ENCODE data around the gene DOK5.

The DOK5 gene

DNA sequence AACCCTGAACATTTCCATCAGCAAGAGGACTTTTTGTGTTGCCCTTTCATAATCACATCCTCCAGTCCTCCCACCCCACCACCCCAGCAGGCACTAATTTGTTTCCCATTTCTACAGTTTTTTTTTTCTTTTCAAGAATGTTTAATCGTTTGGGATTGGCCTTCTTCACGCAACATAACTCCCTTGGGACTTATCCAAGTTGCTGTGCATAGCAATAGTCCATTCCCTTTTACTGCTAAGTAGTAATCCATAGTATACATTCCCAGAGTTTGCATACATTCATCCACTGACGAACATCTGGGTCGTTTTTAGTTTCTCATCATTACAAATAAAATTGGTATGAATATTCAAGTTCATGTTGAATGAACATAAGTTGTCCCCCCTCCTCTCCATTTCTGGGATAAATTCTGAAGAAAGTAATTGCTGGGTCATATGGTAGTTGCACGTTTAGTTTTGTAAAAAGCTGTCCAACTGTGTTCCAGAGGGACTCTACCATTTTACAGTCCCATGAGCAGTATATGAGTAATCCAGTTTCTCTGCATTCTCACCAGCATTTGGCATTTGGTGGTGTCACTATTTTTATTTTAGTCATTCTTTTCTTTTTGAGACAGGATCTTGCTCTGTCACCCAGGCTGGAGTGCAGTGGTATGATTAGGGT lies 90.8 kb downstream of the DOK5 start:
- no peak overlapping the region for H3K4me3 ChIP-seq (ENCODE audit: low read length)
- DNase-seq (ENCODE audit: low read depth), result no peak
- TF ChIP-seq, protein P1, sequence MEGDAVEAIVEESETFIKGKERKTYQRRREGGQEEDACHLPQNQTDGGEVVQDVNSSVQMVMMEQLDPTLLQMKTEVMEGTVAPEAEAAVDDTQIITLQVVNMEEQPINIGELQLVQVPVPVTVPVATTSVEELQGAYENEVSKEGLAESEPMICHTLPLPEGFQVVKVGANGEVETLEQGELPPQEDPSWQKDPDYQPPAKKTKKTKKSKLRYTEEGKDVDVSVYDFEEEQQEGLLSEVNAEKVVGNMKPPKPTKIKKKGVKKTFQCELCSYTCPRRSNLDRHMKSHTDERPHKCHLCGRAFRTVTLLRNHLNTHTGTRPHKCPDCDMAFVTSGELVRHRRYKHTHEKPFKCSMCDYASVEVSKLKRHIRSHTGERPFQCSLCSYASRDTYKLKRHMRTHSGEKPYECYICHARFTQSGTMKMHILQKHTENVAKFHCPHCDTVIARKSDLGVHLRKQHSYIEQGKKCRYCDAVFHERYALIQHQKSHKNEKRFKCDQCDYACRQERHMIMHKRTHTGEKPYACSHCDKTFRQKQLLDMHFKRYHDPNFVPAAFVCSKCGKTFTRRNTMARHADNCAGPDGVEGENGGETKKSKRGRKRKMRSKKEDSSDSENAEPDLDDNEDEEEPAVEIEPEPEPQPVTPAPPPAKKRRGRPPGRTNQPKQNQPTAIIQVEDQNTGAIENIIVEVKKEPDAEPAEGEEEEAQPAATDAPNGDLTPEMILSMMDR (IDR thresholded peaks at IDR 0.05; ENCODE audit: insufficient read depth, low read depth, low read length, missing control alignments), result no peak

DNA sequence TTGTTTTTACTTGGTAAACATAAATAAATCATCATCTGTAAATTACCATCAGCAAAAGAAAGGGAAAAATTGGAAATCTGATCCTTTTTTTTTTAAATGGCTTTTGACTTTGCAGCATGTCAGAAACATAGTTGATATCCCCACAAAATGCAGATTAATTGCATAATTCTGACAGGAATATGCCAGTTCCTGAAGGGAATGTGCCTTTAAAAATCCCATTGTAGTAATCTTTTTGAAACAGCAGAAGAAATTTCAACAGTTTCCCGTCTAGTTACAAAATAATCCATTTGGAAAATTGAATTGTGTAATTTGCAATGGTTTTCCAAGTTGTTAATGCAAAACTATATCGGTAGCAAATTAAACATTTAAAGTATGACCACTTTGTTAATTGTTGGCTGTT lies 95.2 kb downstream of the DOK5 start:
- H3K4me3 ChIP-seq (ENCODE audit: low read length), result no peak overlapping the region
- TF ChIP-seq, protein P1 (IDR thresholded peaks at IDR 0.05; ENCODE audit: insufficient read depth, low read depth, low read length, missing control alignments), result no peak
- DNase-seq (ENCODE audit: low read depth), result no peak

GRCh38 chr20:54572665-54573435 lies 97.5 kb downstream of the DOK5 start:
- no peak overlapping the region for H3K4me3 ChIP-seq (ENCODE audit: low read length)
- TF ChIP-seq, protein P1 (IDR thresholded peaks at IDR 0.05; ENCODE audit: insufficient read depth, low read depth, low read length, missing control alignments), result no peak
- DNase-seq (ENCODE audit: low read depth), result no peak

- no peak overlapping the region for H3K4me3 ChIP-seq (ENCODE audit: low read length)
- no peak for DNase-seq (ENCODE audit: low read depth)
- TF ChIP-seq, protein P1 (IDR thresholded peaks at IDR 0.05; ENCODE audit: insufficient read depth, low read depth, low read length, missing control alignments), result no peak
These were observed 98.4 kb downstream of the DOK5 start for GRCh38 chr20:54573838-54574237.

DNA sequence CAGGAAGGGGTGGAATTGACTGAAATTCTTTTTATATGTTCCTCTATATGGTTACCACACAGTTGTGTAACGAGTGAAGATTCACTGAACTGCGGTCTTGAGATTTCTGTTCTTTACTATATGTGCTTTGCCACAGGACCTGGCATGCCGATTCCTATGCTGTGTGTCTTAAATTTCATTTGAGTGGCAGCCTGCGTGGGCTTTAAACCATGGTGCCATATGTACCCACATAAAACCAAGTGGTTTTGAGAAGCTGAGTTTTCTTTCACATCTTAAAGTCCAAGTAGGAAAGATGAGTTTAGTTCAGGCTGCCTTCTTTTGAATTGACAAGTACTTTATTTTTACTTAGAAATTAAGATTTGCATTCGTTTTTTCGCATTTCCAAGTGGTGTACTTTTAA lies 101.1 kb downstream of the DOK5 start:
- DNase-seq (ENCODE audit: low read depth), result no peak
- no peak overlapping the region for H3K4me3 ChIP-seq (ENCODE audit: low read length)
- TF ChIP-seq, protein P1 (IDR thresholded peaks at IDR 0.05; ENCODE audit: insufficient read depth, low read depth, low read length, missing control alignments), result no peak

DNA sequence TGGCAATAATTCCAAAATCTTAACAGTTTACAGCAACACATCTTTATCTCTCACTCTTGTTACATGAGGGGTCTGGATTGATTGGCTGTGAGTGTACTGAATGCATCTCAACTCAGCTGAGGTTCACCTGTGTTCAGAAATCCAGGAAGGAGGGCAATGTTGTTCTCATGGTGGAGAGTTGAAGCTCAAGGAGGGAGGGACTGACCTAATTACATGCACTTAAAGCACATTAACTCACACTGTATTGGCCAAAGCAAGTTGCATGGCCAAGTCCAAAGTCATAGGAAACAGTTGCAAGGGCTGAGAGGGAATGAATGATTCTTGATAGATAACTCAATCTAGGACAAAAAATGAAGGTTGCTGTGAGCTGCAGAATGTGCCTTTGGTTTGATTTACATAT lies 102.2 kb downstream of the DOK5 start:
- TF ChIP-seq, protein P1 (IDR thresholded peaks at IDR 0.05; ENCODE audit: insufficient read depth, low read depth, low read length, missing control alignments), result no peak
- DNase-seq (ENCODE audit: low read depth), result no peak
- H3K4me3 ChIP-seq (ENCODE audit: low read length), result no peak overlapping the region

Data from epithelial cell of esophagus (primary cell).